ENCODE results near the gene FLYWCH1. TPM values are rescaled to one million over a fixed set of nuclear protein-coding genes. Genes with fewer than 3 reads are reported as not detected.

The FLYWCH1 gene
- total RNA-seq, 2 donors from 2014 or later, result 65.6 to 72.8 TPM

DNA sequence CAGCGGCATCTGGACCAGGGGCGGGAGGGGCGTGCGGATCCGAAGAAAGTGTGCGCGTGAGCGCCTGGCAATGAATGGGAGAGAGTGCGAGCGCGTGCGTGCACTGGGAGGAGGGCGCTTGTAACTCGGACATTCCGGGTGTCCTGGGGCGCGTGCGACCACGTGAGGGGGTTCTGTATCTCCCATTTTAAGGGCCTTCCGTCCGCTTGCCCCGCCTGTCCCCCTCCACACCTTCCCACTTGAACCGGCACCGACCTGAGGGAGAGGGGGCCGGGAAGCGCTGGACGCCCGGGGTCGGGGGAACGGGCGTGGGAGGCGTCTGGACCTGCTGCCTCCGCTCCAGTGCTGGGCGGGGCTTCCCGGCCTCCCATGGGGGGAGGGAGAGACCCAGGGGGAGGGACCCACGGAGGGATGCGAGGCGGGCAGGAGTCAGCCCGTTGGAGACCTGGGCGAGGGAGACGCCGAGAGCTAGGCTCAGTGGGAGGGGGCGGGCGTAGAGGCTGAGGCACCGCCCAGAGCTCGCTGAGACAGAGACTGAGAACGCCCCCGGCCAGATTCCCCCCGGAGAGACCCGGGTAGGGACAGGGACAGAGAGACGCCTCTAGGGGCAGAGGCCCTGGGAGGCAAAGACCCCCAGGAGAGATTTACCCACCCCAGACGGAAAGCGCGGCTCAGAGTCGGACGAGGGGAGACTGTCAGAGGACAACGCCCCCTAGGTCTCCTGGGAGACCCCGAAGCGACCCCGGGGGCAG lies 52.2 kb downstream of the FLYWCH1 start, which contains the start of gene KREMEN2:
KREMEN2 (plus strand) TSS at position 553 of the 752 bp plus-strand sequence. CDS start 246 bp downstream, outside the sequence.
- no peak for ATAC-seq (ENCODE audit: insufficient number of reproducible peaks, low FRiP score, low read depth)
- no peak for DNase-seq (ENCODE audit: low spot score)
- Histone ChIP-seq H3K27me3 (replicated peaks; ENCODE audit: insufficient read depth) (peaks cover 36% of the 10 kb centered on the region), H3K4me3 (peak within 1 kb of the TSS; percentile 58), H3K27ac (peak within 1 kb of the TSS in 1 of 2 donors; percentile 17), H3K36me3 (no peaks in the 10 kb centered on the region), H3K4me1 (ENCODE audit: control insufficient read depth in 1 of 2, low read depth in 2 of 2) (peaks cover 27 to 40% of the 10 kb centered on the region in 2 donors), H3K9me3 (no peaks in the 10 kb centered on the region)
- TF ChIP-seq, protein P1, sequence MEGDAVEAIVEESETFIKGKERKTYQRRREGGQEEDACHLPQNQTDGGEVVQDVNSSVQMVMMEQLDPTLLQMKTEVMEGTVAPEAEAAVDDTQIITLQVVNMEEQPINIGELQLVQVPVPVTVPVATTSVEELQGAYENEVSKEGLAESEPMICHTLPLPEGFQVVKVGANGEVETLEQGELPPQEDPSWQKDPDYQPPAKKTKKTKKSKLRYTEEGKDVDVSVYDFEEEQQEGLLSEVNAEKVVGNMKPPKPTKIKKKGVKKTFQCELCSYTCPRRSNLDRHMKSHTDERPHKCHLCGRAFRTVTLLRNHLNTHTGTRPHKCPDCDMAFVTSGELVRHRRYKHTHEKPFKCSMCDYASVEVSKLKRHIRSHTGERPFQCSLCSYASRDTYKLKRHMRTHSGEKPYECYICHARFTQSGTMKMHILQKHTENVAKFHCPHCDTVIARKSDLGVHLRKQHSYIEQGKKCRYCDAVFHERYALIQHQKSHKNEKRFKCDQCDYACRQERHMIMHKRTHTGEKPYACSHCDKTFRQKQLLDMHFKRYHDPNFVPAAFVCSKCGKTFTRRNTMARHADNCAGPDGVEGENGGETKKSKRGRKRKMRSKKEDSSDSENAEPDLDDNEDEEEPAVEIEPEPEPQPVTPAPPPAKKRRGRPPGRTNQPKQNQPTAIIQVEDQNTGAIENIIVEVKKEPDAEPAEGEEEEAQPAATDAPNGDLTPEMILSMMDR (IDR thresholded peaks at IDR 0.05), result no peak

GRCh38 chr16:2964475-2965336 lies 53.0 kb downstream of the FLYWCH1 start:
- TF ChIP-seq, protein P1 (IDR thresholded peaks at IDR 0.05), result no peak
- Histone ChIP-seq H3K4me3 (peak overlapping the region; percentile 58), H3K27me3 (replicated peaks; ENCODE audit: insufficient read depth) (peaks cover 36% of the 10 kb centered on the region), H3K27ac (peak overlapping the region in 1 of 2 donors; percentile 17), H3K4me1 (ENCODE audit: control insufficient read depth in 1 of 2, low read depth in 2 of 2) (peaks cover 29 to 44% of the 10 kb centered on the region in 2 donors), H3K36me3 (no peaks in the 10 kb centered on the region), H3K9me3 (no peaks in the 10 kb centered on the region)
- DNase-seq (ENCODE audit: low spot score), result no peak
- no peak for ATAC-seq (ENCODE audit: insufficient number of reproducible peaks, low FRiP score, low read depth)

DNA sequence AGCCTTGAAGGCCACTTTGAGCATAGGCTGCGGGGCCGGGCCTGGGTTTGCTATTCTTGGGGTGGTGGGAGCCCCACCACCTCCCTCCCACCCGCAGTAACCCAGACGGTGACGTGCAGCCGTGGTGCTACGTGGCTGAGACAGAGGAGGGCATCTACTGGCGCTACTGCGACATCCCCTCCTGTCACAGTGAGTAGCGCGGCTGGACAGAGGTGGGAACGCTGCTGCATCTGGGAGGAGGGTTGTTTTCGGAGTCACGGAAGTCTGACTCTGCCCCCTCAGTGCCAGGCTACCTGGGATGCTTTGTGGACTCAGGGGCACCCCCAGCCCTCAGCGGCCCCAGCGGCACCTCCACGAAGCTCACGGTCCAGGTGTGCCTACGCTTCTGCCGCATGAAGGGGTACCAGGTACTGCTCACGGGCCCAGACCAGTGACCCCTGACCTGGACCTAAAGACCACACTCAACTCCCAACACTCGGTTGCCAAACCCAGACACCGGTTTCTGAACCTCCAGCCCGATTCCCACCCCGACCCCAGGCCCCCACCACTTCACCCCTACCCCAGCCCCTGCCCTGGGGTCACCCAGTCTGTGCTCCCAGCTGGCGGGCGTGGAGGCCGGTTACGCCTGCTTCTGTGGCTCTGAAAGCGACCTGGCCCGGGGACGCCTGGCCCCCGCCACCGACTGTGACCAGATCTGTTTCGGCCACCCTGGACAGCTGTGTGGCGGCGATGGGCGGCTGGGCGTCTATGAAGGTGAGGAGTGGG lies 54.5 kb downstream of the FLYWCH1 start:
- no peak for DNase-seq (ENCODE audit: low spot score)
- Histone ChIP-seq H3K27me3 (replicated peaks; ENCODE audit: insufficient read depth) (peaks cover 36% of the 10 kb centered on the region), H3K4me3 (no peak overlapping the region), H3K27ac (no peak overlapping the region), H3K9me3 (no peaks in the 10 kb centered on the region), H3K4me1 (ENCODE audit: control insufficient read depth in 1 of 2, low read depth in 2 of 2) (peaks cover 31 to 54% of the 10 kb centered on the region in 2 donors), H3K36me3 (no peaks in the 10 kb centered on the region)
- ATAC-seq (ENCODE audit: insufficient number of reproducible peaks, low FRiP score, low read depth), result no peak
- TF ChIP-seq, protein P1 (IDR thresholded peaks at IDR 0.05), result no peak

DNA sequence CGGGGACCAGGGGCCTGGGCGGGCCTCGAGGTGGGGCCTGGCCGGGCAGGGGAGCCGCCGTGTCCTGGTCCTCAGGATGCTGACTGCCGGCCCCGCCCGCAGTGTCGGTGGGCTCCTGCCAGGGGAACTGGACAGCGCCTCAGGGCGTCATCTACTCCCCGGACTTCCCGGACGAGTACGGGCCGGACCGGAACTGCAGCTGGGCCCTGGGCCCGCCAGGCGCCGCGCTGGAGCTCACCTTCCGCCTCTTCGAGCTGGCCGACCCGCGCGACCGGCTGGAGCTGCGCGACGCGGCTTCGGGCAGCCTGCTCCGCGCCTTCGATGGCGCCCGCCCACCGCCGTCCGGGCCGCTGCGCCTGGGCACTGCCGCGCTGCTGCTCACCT lies 55.1 kb downstream of the FLYWCH1 start:
- Histone ChIP-seq H3K27ac (no peak overlapping the region), H3K27me3 (replicated peaks; ENCODE audit: insufficient read depth) (peaks cover 36% of the 10 kb centered on the region), H3K4me3 (peak overlapping the region; percentile 43), H3K9me3 (no peaks in the 10 kb centered on the region), H3K4me1 (ENCODE audit: control insufficient read depth in 1 of 2, low read depth in 2 of 2) (peaks cover 31 to 54% of the 10 kb centered on the region in 2 donors), H3K36me3 (no peaks in the 10 kb centered on the region)
- DNase-seq (ENCODE audit: low spot score) (no peak), ATAC-seq (ENCODE audit: insufficient number of reproducible peaks, low FRiP score, low read depth) (no peak)
- TF ChIP-seq, protein P1 (IDR thresholded peaks at IDR 0.05), result no peak

Measured in thoracic aorta (tissue), 2 donors.